GM10248 (cell line): ENCODE measurements around the gene LIMK1.

Source experiments
- CTCF ChIA-PET: fragments of 300-600 bp; sonication (Branson Sonifier 250); formaldehyde crosslinking; extraction: SDS; loops from one replicate; lab custom pipeline; 2021; ENCODE audit warnings: antibody characterized with exemption; lab: Yijun Ruan, JAX
- POLR2A ChIA-PET: fragments of 350-650 bp; sonication (Branson Sonifier 250); formaldehyde crosslinking; extraction: SDS; loops from one replicate; lab custom pipeline; 2020; ENCODE audit warnings: antibody characterized with exemption; lab: Yijun Ruan, JAX
- DNase-seq: peaks from one replicate; pipeline ENCODE4 v3.0.0; 2012; ENCODE audit errors: extremely low spot score
- CTCF ChIP-seq: IDR thresholded peaks from 2 replicates; pipeline ENCODE4 v1.5.1; 2012; ENCODE audit warnings: mild to moderate bottlenecking, low read depth; ENCODE audit errors: extremely low read depth, missing control alignments, control extremely low read depth

Gene LIMK1

GRCh38 chr7:74078461-74078860 lies 5.1 kb upstream of the LIMK1 start:
- POLR2A ChIA-PET: no interaction called here
- no peak for DNase-seq
- CTCF ChIA-PET: interaction anchor here (1.3 kb wide), 1 partner anchor 9 kb away, joined by 13 read pairs; no protein-coding TSS in a partner anchor
- TF ChIP-seq CTCF: no peak

GRCh38 chr7:74082770-74083116 lies 861 bp upstream of the LIMK1 start:
- no peak for DNase-seq
- CTCF ChIA-PET: interaction anchor here (2.1 to 6.3 kb wide), 2 partner anchors 14 to 101 kb away, joined by 4 to 32 read pairs; no protein-coding TSS in a partner anchor
- TF ChIP-seq CTCF: no peak
- POLR2A ChIA-PET: interaction anchor here (0.6 to 0.7 kb wide), 2 partner anchors 93 to 523 kb away, joined by 3 read pairs; no protein-coding TSS in a partner anchor

GRCh38 chr7:74083928-74084721 lies 521 bp downstream of the LIMK1 start:
- CTCF ChIA-PET: interaction anchor here (0.8 to 6.3 kb wide), 5 partner anchors 10 to 317 kb away, joined by 3 to 32 read pairs (median 4); no protein-coding TSS in a partner anchor

GRCh38 chr7:74084722-74085578 lies 1.3 kb downstream of the LIMK1 start:
- no peak for DNase-seq
- ChIA-PET POLR2A (no interaction called here), CTCF (interaction anchor here (1.3 to 6.3 kb wide), 4 partner anchors 12 to 316 kb away, joined by 3 to 32 read pairs (median 4); no protein-coding TSS in a partner anchor)
- TF ChIP-seq CTCF: no peak

More at GRCh38 chr7:74083928-74084721, 521 bp downstream of the LIMK1 start:
- POLR2A ChIA-PET: interaction anchor here (0.6 kb wide), 1 partner anchor 45 kb away, joined by 4 read pairs; no protein-coding TSS in a partner anchor
- no peak for TF ChIP-seq CTCF
- no peak for DNase-seq

- POLR2A ChIA-PET: interaction anchor here (0.6 kb wide), 1 partner anchor 52 kb away, joined by 3 read pairs; no protein-coding TSS in a partner anchor
- no peak for TF ChIP-seq CTCF
- CTCF ChIA-PET: interaction anchor here (0.7 kb wide), 1 partner anchor 12 kb away, joined by 3 read pairs; no protein-coding TSS in a partner anchor
- no peak for DNase-seq
Measured at GRCh38 chr7:74087791-74088453, 4.3 kb downstream of the LIMK1 start.
